Measurements from ENCODE around the gene APLP2. TPM values are rescaled to one million over a fixed set of nuclear protein-coding genes. Genes with fewer than 3 reads are reported as not detected.

Gene APLP2
- total and polyA plus RNA-seq, 2 experiments from 2014 or later = 322 to 362 TPM

- DNase-seq (ENCODE audit: low spot score) (no peak), ATAC-seq (no peak)
- no peaks in the 10 kb centered on the region for H3F3A ChIP-seq (replicated peaks; ENCODE audit: low read depth)
- TF ChIP-seq, protein P1, sequence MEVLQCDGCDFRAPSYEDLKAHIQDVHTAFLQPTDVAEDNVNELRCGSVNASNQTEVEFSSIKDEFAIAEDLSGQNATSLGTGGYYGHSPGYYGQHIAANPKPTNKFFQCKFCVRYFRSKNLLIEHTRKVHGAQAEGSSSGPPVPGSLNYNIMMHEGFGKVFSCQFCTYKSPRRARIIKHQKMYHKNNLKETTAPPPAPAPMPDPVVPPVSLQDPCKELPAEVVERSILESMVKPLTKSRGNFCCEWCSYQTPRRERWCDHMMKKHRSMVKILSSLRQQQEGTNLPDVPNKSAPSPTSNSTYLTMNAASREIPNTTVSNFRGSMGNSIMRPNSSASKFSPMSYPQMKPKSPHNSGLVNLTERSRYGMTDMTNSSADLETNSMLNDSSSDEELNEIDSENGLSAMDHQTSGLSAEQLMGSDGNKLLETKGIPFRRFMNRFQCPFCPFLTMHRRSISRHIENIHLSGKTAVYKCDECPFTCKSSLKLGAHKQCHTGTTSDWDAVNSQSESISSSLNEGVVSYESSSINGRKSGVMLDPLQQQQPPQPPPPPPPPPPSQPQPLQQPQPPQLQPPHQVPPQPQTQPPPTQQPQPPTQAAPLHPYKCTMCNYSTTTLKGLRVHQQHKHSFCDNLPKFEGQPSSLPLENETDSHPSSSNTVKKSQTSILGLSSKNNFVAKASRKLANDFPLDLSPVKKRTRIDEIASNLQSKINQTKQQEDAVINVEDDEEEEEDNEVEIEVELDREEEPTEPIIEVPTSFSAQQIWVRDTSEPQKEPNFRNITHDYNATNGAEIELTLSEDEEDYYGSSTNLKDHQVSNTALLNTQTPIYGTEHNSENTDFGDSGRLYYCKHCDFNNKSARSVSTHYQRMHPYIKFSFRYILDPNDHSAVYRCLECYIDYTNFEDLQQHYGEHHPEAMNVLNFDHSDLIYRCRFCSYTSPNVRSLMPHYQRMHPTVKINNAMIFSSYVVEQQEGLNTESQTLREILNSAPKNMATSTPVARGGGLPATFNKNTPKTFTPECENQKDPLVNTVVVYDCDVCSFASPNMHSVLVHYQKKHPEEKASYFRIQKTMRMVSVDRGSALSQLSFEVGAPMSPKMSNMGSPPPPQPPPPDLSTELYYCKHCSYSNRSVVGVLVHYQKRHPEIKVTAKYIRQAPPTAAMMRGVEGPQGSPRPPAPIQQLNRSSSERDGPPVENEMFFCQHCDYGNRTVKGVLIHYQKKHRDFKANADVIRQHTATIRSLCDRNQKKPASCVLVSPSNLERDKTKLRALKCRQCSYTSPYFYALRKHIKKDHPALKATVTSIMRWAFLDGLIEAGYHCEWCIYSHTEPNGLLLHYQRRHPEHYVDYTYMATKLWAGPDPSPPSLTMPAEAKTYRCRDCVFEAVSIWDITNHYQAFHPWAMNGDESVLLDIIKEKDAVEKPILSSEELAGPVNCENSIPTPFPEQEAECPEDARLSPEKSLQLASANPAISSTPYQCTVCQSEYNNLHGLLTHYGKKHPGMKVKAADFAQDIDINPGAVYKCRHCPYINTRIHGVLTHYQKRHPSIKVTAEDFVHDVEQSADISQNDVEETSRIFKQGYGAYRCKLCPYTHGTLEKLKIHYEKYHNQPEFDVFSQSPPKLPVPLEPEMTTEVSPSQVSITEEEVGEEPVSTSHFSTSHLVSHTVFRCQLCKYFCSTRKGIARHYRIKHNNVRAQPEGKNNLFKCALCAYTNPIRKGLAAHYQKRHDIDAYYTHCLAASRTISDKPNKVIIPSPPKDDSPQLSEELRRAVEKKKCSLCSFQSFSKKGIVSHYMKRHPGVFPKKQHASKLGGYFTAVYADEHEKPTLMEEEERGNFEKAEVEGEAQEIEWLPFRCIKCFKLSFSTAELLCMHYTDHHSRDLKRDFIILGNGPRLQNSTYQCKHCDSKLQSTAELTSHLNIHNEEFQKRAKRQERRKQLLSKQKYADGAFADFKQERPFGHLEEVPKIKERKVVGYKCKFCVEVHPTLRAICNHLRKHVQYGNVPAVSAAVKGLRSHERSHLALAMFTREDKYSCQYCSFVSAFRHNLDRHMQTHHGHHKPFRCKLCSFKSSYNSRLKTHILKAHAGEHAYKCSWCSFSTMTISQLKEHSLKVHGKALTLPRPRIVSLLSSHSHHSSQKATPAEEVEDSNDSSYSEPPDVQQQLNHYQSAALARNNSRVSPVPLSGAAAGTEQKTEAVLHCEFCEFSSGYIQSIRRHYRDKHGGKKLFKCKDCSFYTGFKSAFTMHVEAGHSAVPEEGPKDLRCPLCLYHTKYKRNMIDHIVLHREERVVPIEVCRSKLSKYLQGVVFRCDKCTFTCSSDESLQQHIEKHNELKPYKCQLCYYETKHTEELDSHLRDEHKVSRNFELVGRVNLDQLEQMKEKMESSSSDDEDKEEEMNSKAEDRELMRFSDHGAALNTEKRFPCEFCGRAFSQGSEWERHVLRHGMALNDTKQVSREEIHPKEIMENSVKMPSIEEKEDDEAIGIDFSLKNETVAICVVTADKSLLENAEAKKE (CRISPR knock-in tag; IDR thresholded peaks at IDR 0.05) = no peak
- TF ChIP-seq REST (IDR thresholded peaks at IDR 0.05; ENCODE audit: unreplicated experiment) (no peak), ZNF331 (CRISPR knock-in tag; IDR thresholded peaks at IDR 0.05; ENCODE audit: low read depth) (no peak), JUNB (IDR thresholded peaks at IDR 0.05; ENCODE audit: unreplicated experiment) (no peak), POLR2AphosphoS5 (IDR thresholded peaks at IDR 0.05; ENCODE audit: low read depth) (no peak), EZH2 (IDR thresholded peaks at IDR 0.05; ENCODE audit: low read depth, unreplicated experiment) (no peak), NANOG (IDR thresholded peaks at IDR 0.05; ENCODE audit: borderline replicate concordance) (no peak), STAT1 (IDR thresholded peaks at IDR 0.05; ENCODE audit: unreplicated experiment) (no peak), CREB1 (CRISPR knock-in tag; IDR thresholded peaks at IDR 0.05; ENCODE audit: low read depth) (no peak), ZNF114 (CRISPR knock-in tag; IDR thresholded peaks at IDR 0.05) (no peak), EZH2phosphoT487 (IDR thresholded peaks at IDR 0.05; ENCODE audit: unreplicated experiment) (no peak)
- TF ChIP-seq, protein P2, sequence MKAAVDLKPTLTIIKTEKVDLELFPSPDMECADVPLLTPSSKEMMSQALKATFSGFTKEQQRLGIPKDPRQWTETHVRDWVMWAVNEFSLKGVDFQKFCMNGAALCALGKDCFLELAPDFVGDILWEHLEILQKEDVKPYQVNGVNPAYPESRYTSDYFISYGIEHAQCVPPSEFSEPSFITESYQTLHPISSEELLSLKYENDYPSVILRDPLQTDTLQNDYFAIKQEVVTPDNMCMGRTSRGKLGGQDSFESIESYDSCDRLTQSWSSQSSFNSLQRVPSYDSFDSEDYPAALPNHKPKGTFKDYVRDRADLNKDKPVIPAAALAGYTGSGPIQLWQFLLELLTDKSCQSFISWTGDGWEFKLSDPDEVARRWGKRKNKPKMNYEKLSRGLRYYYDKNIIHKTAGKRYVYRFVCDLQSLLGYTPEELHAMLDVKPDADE (IDR thresholded peaks at IDR 0.05) = no peak
- TF ChIP-seq, protein P3, sequence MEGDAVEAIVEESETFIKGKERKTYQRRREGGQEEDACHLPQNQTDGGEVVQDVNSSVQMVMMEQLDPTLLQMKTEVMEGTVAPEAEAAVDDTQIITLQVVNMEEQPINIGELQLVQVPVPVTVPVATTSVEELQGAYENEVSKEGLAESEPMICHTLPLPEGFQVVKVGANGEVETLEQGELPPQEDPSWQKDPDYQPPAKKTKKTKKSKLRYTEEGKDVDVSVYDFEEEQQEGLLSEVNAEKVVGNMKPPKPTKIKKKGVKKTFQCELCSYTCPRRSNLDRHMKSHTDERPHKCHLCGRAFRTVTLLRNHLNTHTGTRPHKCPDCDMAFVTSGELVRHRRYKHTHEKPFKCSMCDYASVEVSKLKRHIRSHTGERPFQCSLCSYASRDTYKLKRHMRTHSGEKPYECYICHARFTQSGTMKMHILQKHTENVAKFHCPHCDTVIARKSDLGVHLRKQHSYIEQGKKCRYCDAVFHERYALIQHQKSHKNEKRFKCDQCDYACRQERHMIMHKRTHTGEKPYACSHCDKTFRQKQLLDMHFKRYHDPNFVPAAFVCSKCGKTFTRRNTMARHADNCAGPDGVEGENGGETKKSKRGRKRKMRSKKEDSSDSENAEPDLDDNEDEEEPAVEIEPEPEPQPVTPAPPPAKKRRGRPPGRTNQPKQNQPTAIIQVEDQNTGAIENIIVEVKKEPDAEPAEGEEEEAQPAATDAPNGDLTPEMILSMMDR (conservative IDR thresholded peaks at IDR 0.05; ENCODE audit: low read depth in 2 of 2) = no peak
- Mint-ChIP-seq H3K36me3 (ENCODE audit: low read depth) (peaks cover 3% of the 10 kb centered on the region; the same call in 1 of the 3 replicates), H3K27me3 (ENCODE audit: insufficient read depth, low read depth, poor library complexity) (no peaks in the 10 kb centered on the region), H3K4me1 (0 out of 3 replicates have a peak, but pooled peaks cover 4% of the 10 kb centered on the region), H3K27ac (no peak overlapping the region), H3K4me3 (no peak overlapping the region), H3K9me3 (peaks cover 10% of the 10 kb centered on the region; the same call in 2 of the 3 replicates)
- no peak overlapping the region for H3K4me2 ChIP-seq
- H3K27me3 ChIP-seq (ENCODE audit: insufficient read depth) = no peaks in the 10 kb centered on the region
- H4K20me1 ChIP-seq (replicated peaks; ENCODE audit: insufficient read depth) = no peaks in the 10 kb centered on the region
- H3K4me3 ChIP-seq = no peak overlapping the region
- H3K36me3 ChIP-seq (ENCODE audit: insufficient read depth) = no peaks in the 10 kb centered on the region; the same call in 1 of the 2 replicates
- H3K9me2 ChIP-seq (ENCODE audit: insufficient read depth) = no peaks in the 10 kb centered on the region
- H3K79me2 ChIP-seq (replicated peaks; ENCODE audit: insufficient read depth) = no peaks in the 10 kb centered on the region
- no peaks in the 10 kb centered on the region for H3K4me1 ChIP-seq (ENCODE audit: insufficient read depth)
- no peak overlapping the region for H2AFZ ChIP-seq
- H3K27ac ChIP-seq (ENCODE audit: low read depth) = no peak overlapping the region
These were observed 20.3 kb upstream of the APLP2 start for GRCh38 chr11:130049328-130049771.

Measured in GM23338 (cell line).